ENCODE measurements around the gene HRH1. TPM values are rescaled to one million over a fixed set of nuclear protein-coding genes. Genes with fewer than 3 reads are reported as not detected.

The HRH1 gene
- total RNA-seq, 2 donors from 2014 or later: 7.2 to 20.4 TPM

DNA sequence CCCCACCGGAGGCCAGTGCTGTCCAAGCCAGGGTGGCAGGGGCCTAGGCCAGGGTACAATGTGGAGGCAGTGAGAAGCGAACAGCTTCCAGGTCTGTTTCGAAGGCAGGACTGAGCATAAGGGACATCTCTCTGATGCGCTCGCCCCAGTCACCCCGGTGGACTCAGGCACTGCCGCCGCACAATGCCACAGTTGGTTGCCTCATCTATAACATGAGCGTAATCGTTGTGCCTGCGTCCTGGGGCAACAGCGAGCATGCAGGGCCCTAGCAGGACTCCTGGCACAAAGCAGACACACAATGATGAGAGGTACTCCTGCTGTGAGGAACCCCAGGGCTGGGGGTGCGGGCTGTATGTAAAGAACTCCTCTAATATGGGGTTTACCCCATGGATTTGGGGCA is 14.1 kb downstream of the HRH1 start:
- TF ChIP-seq, protein P1, sequence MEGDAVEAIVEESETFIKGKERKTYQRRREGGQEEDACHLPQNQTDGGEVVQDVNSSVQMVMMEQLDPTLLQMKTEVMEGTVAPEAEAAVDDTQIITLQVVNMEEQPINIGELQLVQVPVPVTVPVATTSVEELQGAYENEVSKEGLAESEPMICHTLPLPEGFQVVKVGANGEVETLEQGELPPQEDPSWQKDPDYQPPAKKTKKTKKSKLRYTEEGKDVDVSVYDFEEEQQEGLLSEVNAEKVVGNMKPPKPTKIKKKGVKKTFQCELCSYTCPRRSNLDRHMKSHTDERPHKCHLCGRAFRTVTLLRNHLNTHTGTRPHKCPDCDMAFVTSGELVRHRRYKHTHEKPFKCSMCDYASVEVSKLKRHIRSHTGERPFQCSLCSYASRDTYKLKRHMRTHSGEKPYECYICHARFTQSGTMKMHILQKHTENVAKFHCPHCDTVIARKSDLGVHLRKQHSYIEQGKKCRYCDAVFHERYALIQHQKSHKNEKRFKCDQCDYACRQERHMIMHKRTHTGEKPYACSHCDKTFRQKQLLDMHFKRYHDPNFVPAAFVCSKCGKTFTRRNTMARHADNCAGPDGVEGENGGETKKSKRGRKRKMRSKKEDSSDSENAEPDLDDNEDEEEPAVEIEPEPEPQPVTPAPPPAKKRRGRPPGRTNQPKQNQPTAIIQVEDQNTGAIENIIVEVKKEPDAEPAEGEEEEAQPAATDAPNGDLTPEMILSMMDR (IDR thresholded peaks at IDR 0.05): no peak
- intact Hi-C loops (cut with DNase I): no loop called here
- Histone ChIP-seq H3K4me1 (no peaks in the 10 kb centered on the region), H3K27me3 (no peaks in the 10 kb centered on the region), H3K4me3 (no peak overlapping the region), H3K9ac (ENCODE audit: low read depth in 2 of 2, low read length in 2 of 2) (no peak overlapping the region), H3K27ac (no peak overlapping the region), H3K9me3 (no peaks in the 10 kb centered on the region), H3K36me3 (no peaks in the 10 kb centered on the region)
- no peak for DNase-seq

DNA sequence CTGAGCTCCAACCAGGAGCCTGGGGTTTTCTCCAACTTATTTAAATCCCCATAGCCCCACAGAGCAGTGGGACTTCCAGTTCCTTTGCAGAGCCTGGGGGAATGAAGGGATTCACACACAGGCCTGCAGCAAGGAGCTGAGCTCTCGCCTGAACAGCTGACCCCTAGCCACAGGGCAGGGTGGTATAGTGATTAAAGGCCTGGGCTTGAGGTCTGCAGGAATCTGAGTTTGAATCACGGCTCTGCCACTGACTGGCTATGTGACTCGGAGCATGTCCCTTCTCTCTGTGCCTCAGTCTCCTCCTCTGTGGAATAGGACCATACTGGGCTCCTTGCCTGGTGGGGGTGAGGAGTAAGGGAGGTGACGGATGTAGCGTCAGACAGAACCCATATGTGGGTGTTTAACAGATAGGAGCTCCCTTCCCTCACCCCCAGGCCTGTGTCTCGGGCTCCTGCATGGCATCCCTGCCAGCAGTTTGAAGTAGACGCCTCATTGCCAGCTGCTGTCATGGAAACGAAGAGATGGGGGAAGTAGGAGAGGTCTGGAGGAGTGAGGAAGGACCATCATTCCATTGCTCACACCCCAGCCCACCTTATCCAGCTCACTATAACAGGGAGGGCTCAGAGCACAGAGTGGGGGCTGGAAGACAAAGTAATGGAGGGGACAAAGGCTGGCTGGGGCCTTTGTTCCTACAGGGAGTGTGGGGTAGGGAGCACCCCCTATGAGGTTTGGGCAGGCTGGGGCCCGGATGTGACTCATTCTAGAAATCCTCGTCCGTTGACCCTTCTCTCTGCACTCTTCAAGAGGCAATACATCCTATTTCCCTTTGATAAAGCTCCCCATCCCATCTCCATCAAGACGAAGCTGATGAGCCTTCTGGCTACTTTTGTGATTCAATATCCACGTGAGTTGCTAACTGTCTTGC is 14.8 kb downstream of the HRH1 start:
- no peak overlapping the region for H3K27ac ChIP-seq
- H3K36me3 ChIP-seq: no peaks in the 10 kb centered on the region
- H3K4me1 ChIP-seq: no peaks in the 10 kb centered on the region
- TF ChIP-seq, protein P1 (IDR thresholded peaks at IDR 0.05): no peak
- H3K27me3 ChIP-seq: no peaks in the 10 kb centered on the region
- no peaks in the 10 kb centered on the region for H3K9me3 ChIP-seq
- DNase-seq: no peak
- H3K9ac ChIP-seq (ENCODE audit: low read depth in 2 of 2, low read length in 2 of 2): no peak overlapping the region
- intact Hi-C loops (cut with DNase I): no loop called here
- no peak overlapping the region for H3K4me3 ChIP-seq

DNA sequence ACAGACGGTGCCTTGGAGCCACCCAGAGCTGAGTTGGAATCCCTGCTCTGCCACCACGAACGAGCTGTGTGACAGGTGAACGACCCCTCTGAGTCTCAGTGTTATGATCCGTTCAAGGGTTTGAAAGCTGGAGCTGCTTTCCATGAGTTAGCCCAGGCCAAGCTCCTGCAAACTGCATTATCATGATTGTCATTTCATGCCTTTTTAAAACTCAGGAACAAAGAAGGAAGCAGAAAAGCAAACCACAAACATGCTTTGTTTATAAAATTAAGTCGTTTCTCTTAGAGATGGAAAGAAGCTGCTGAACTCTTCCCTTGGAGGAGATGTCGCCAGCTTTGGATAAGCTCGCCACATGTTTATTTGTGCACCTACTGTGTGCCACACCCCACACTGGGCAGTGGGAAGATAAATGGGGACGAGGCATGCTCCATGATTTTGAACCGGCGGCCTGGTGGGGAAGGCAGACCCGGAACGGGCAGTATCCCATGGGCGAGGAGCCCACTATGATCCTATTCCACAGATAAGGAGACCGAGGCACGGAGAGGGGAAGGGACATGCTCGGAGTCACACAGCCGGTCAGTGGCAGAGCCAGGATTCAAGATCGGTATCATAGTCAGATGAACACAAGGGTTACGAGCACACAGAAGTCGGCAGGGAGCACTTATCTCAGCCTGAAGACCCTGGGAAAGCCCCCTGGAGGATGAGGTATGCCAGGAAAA is 15.9 kb downstream of the HRH1 start:
- intact Hi-C loops (cut with DNase I): no loop called here
- Histone ChIP-seq H3K27ac (no peak overlapping the region), H3K4me1 (no peaks in the 10 kb centered on the region), H3K36me3 (no peaks in the 10 kb centered on the region), H3K4me3 (no peak overlapping the region), H3K9me3 (no peaks in the 10 kb centered on the region), H3K9ac (ENCODE audit: low read depth in 2 of 2, low read length in 2 of 2) (no peak overlapping the region), H3K27me3 (no peaks in the 10 kb centered on the region)
- TF ChIP-seq, protein P1 (IDR thresholded peaks at IDR 0.05): no peak
- DNase-seq: no peak

DNA sequence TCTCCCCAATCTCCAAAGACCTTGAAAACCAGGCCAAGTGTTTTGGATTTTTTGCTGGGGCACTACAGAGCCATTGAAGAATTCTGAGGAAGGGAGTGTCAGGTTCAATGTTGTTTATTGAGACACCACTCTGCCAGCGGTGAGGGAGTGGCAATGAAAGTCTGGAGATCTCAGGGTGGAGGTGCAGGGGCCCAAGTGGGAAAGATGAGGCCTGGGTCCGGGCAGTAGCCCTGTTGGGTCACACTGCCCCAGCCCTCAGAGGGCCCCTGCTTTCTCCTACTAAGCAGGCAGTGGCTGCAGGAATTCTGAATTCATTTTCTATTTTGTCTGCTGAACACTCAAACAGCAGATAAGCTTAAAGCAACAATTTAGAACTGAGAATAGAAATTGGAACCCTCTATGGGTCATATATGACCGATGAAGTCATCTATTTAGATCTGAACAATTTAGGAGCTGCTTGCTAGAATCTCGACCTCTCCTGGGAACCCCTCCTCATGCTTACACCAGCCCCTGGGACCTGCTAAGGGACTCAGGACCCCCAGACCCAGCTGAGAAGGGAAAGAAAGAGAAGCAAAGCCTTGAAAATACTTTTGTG is 17.9 kb downstream of the HRH1 start:
- no peak for DNase-seq
- no peaks in the 10 kb centered on the region for H3K36me3 ChIP-seq
- H3K27ac ChIP-seq: no peak overlapping the region

More for the DNA sequence above, 17.9 kb downstream of the HRH1 start:
- Histone ChIP-seq H3K9me3 (no peaks in the 10 kb centered on the region), H3K4me3 (no peak overlapping the region), H3K4me1 (no peaks in the 10 kb centered on the region), H3K27me3 (no peaks in the 10 kb centered on the region), H3K9ac (ENCODE audit: low read depth in 2 of 2, low read length in 2 of 2) (no peak overlapping the region)
- intact Hi-C loops (cut with DNase I): no loop called here
- TF ChIP-seq, protein P1 (IDR thresholded peaks at IDR 0.05): no peak
